Stimulated activated CD4-positive, alpha-beta T cell treated with anti-CD3 and anti-CD28 coated beads, TNF-alpha, amount 100 ng/mL, for 1 hour (primary cell): ENCODE results near the gene FAM219A.

Experiments used
- DNase-seq, 3 donors: peaks; one replicate each; pipeline ENCODE4 v3.0.0-alpha.2; 2020; ENCODE audit warnings: low read depth in 3 of 3, low spot score in 1 of 3

FAM219A gene

GRCh38 chr9:34403554-34404380 lies 54.6 kb downstream of the FAM219A start:
- peak in 2 of 3 donors; percentile 17 to 21 for DNase-seq

GRCh38 chr9:34400686-34401602 lies 57.4 kb downstream of the FAM219A start:
- DNase-seq: no peak

- DNase-seq: no peak
Observed at GRCh38 chr9:34400275-34400674, 58.1 kb downstream of the FAM219A start.

- no peak for DNase-seq
Observed at GRCh38 chr9:34399729-34400128, 58.6 kb downstream of the FAM219A start.

GRCh38 chr9:34398875-34399274 lies 59.5 kb downstream of the FAM219A start:
- DNase-seq: no peak

GRCh38 chr9:34396276-34397214 lies 61.8 kb downstream of the FAM219A start:
- no peak for DNase-seq

- DNase-seq: no peak
Observed at GRCh38 chr9:34392511-34392910, 65.9 kb downstream of the FAM219A start.

GRCh38 chr9:34387239-34387638 lies 71.1 kb downstream of the FAM219A start:
- DNase-seq: no peak

GRCh38 chr9:34386656-34387055 lies 71.7 kb downstream of the FAM219A start:
- DNase-seq: no peak

GRCh38 chr9:34385561-34386230 lies 72.7 kb downstream of the FAM219A start:
- no peak for DNase-seq

GRCh38 chr9:34384368-34385165 lies 73.8 kb downstream of the FAM219A start:
- DNase-seq: no peak

- DNase-seq: no peak
Observed at GRCh38 chr9:34383904-34384303, 74.5 kb downstream of the FAM219A start.

- DNase-seq: no peak
Observed at GRCh38 chr9:34382879-34383278, 75.5 kb downstream of the FAM219A start.

- no peak for DNase-seq
Observed at GRCh38 chr9:34382054-34382453, 76.3 kb downstream of the FAM219A start.

- DNase-seq: no peak
Observed at GRCh38 chr9:34381323-34381722, 77.0 kb downstream of the FAM219A start.

GRCh38 chr9:34380511-34381315 lies 77.7 kb downstream of the FAM219A start:
- peak; percentile 29 to 70 (median 58) for DNase-seq

- DNase-seq: no peak
Observed at GRCh38 chr9:34380034-34380510, 78.3 kb downstream of the FAM219A start.

GRCh38 chr9:34379334-34380033 lies 78.9 kb downstream of the FAM219A start:
- DNase-seq: peak; percentile 74 to 83 (median 78)
